Measurements from ENCODE around the gene PCGF1.
"Not testable (repeated sequence)": the region's sequence is repeated elsewhere in the genome, so short reads cannot be mapped to it uniquely, and the experiment has no call there.

Gene PCGF1

DNA sequence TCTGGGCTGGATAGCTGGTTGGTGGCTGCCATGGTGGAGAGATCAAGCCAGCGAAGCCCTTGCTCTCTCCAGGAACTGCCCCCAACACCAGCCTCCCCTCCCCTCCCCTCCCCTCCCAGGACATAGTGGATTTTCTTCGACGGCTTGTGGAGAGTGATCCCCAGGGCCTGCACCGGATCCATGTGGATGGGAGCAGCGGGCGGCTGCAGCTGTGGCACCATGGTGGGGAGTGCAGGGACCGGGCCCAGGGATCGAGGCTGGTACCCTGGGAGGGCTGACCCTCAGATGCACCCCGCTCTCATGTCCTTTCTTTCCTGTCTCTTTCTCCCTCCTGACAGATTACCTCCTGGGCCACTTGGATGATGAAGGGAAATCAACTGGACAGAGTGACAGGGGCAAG lies 17.6 kb downstream of the PCGF1 start:
- TF ChIP-seq CTCF (IDR thresholded peaks at IDR 0.05) = no peak
- Histone ChIP-seq H3K9me3 (no peaks in the 10 kb centered on the region), H3K27ac (no peak overlapping the region), H3K4me3 (ENCODE audit: low read depth in 1 of 2, low read length in 1 of 2) (no peak overlapping the region), H3K36me3 (peaks cover 79% of the 10 kb centered on the region), H3K4me1 (ENCODE audit: control insufficient read depth in 1 of 2, insufficient read depth in 1 of 2, low read depth in 1 of 2, low read length in 1 of 2) (no peaks in the 10 kb centered on the region), H3K27me3 (no peaks in the 10 kb centered on the region)

DNA sequence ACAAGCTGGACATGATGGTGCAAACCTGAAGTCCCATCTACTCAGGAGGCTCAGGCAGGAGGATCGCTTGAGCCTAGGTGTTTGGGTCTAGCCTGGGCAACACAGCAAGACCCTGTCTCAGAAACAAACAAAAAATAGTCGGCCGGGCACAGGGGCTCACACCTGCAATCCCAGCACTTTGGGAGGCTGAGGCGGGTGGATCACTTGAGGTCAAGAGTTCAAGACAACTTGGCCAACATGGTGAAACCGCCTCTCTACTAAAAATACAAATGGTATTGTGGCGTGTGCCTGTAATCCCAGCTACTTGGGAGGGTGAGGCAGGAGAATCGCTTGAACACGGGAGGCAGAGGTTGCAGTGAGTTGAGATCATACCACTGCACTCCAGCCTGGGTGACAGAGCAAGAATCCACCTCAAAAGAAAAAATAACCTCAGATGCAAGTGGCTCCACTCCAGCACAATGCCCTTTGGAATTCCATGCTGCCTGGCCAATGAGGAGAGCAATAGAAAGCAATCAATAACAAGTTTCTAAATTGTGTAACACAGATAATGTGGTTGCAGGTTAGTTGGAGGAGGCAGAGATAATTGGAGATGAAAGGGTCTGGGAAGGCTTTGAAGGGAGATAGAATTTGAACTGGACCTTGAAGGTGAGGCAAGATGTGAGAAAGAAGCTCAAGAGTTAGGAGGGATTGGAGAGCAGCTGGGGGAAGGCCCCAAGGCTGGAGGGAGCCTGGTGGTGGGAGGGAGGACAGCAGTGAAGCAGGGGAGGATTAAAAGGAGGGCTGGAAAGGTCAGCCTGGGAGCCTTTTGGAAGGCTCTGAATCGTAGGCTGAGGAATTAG lies 18.6 kb downstream of the PCGF1 start:
- Histone ChIP-seq H3K4me1 (ENCODE audit: control insufficient read depth in 1 of 2, insufficient read depth in 1 of 2, low read depth in 1 of 2, low read length in 1 of 2) (peaks cover 0 to under 1% of the 10 kb centered on the region in 2 experiments), H3K27ac (no peak overlapping the region), H3K36me3 (peaks cover 72% of the 10 kb centered on the region), H3K27me3 (no peaks in the 10 kb centered on the region), H3K4me3 (ENCODE audit: low read depth in 1 of 2, low read length in 1 of 2) (no peak overlapping the region), H3K9me3 (no peaks in the 10 kb centered on the region)
- TF ChIP-seq CTCF (IDR thresholded peaks at IDR 0.05) = no peak

DNA sequence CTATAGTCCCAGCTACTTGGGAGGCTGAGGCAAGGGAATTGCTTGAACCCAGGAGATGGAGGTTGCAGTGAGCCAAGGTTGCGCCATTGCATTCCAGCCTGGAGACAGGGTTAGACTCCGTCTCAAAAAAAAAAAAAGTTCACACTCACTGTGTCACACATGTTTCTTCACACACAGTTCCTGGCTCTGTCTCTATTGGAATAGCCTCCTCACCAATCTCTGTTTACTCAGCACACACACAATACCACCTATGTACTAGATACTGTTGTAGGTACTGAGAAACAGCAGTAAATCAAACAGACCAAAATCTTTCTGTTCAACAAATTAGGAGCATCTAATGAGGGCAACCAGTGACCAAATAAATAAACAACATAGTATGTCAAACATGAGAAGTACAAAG lies 21.4 kb downstream of the PCGF1 start:
- no peaks in the 10 kb centered on the region for H3K9me3 ChIP-seq
- no peak for TF ChIP-seq CTCF (IDR thresholded peaks at IDR 0.05)
- peaks cover 17 to 23% of the 10 kb centered on the region in 2 experiments for H3K4me1 ChIP-seq (ENCODE audit: control insufficient read depth in 1 of 2, insufficient read depth in 1 of 2, low read depth in 1 of 2, low read length in 1 of 2)
- H3K27me3 ChIP-seq = no peaks in the 10 kb centered on the region
- no peak overlapping the region for H3K27ac ChIP-seq
- H3K36me3 ChIP-seq = peaks cover 46% of the 10 kb centered on the region
- H3K4me3 ChIP-seq (ENCODE audit: low read depth in 1 of 2, low read length in 1 of 2) = no peak overlapping the region

GRCh38 chr2:74483675-74484164 lies 23.8 kb downstream of the PCGF1 start:
- H3K27ac ChIP-seq = peak overlapping the region; percentile 88

GRCh38 chr2:74482801-74483674 lies 24.5 kb downstream of the PCGF1 start, which contains the start of the genes CCDC142 and TTC31:
Gene CCDC142 (minus strand): TSS chr2:74482998. CDS start chr2:74482837, 161 bp downstream.
Gene TTC31 (plus strand): TSS chr2:74483081. CDS start chr2:74483096, 15 bp downstream.
- peak within 1 kb of the TSS; percentile 88 for H3K27ac ChIP-seq
- no peaks in the 10 kb centered on the region for H3K27me3 ChIP-seq
- H3K36me3 ChIP-seq = peaks cover 26% of the 10 kb centered on the region
- TF ChIP-seq CTCF (IDR thresholded peaks at IDR 0.05) = peak; percentile 96
- no peaks in the 10 kb centered on the region for H3K9me3 ChIP-seq
- peak within 1 kb of the TSS; percentile 95 to 100 for H3K4me3 ChIP-seq (ENCODE audit: low read depth in 1 of 2, low read length in 1 of 2)
- peaks cover 23 to 28% of the 10 kb centered on the region in 2 experiments for H3K4me1 ChIP-seq (ENCODE audit: control insufficient read depth in 1 of 2, insufficient read depth in 1 of 2, low read depth in 1 of 2, low read length in 1 of 2)

More at GRCh38 chr2:74483675-74484164, 23.8 kb downstream of the PCGF1 start:
- Histone ChIP-seq H3K4me3 (ENCODE audit: low read depth in 1 of 2, low read length in 1 of 2) (peak overlapping the region; percentile 95 to 100), H3K4me1 (ENCODE audit: control insufficient read depth in 1 of 2, insufficient read depth in 1 of 2, low read depth in 1 of 2, low read length in 1 of 2) (peaks cover 23 to 28% of the 10 kb centered on the region in 2 experiments), H3K36me3 (peaks cover 31% of the 10 kb centered on the region)
- H3K27me3 ChIP-seq, H3K9me3 ChIP-seq: not testable (repeated sequence)

Measured in neutrophil (primary cell).